Activated T-cell treated with anti-CD3 and anti-CD28 coated beads, Interleukin-2, amount 50 U/mL, for 24 hours (primary cell): ENCODE results near the gene HYDIN.
"Not testable (repeated sequence)": the region's sequence is repeated elsewhere in the genome, so short reads cannot be mapped to it uniquely, and the experiment has no call there.

ENCODE experiments used
- DNase-seq: peaks from one replicate; pipeline ENCODE4 v3.0.0-alpha.2; 2020
- H3K27ac Mint-ChIP-seq: 2 replicates; pipeline ENCODE4 v1.8.0; 2020; ENCODE audit warnings: mild to moderate bottlenecking, mixed read lengths
- H3K27me3 Mint-ChIP-seq: 2 replicates; pipeline ENCODE4 v1.8.0; 2020; ENCODE audit warnings: mixed read lengths
- H3K36me3 Mint-ChIP-seq: 2 replicates; pipeline ENCODE4 v1.8.0; 2020; ENCODE audit warnings: low read depth, mixed read lengths
- H3K4me1 Mint-ChIP-seq: 2 replicates; pipeline ENCODE4 v1.8.0; 2020; ENCODE audit warnings: low read depth, mixed read lengths
- H3K4me3 Mint-ChIP-seq: 2 replicates; pipeline ENCODE4 v1.8.0; 2020; ENCODE audit warnings: mild to moderate bottlenecking, moderate library complexity, mixed read lengths
- H3K9me3 Mint-ChIP-seq: 2 replicates; pipeline ENCODE4 v1.8.0; 2020; ENCODE audit warnings: mixed read lengths

HYDIN gene

GRCh38 chr16:71105881-71106280, 124.6 kb downstream of the HYDIN start:
- H3K4me1 Mint-ChIP-seq, DNase-seq, H3K9me3 Mint-ChIP-seq, H3K27ac Mint-ChIP-seq, H3K4me3 Mint-ChIP-seq, H3K36me3 Mint-ChIP-seq, H3K27me3 Mint-ChIP-seq: not testable (repeated sequence)

GRCh38 chr16:71083573-71083972, 146.9 kb downstream of the HYDIN start:
- H3K27me3 Mint-ChIP-seq, H3K36me3 Mint-ChIP-seq, H3K4me1 Mint-ChIP-seq, H3K4me3 Mint-ChIP-seq, DNase-seq, H3K9me3 Mint-ChIP-seq, H3K27ac Mint-ChIP-seq: not testable (repeated sequence)

GRCh38 chr16:71080777-71081176, 149.7 kb downstream of the HYDIN start:
- not testable (repeated sequence) for H3K36me3 Mint-ChIP-seq, H3K27ac Mint-ChIP-seq, H3K9me3 Mint-ChIP-seq, H3K4me1 Mint-ChIP-seq, H3K27me3 Mint-ChIP-seq, H3K4me3 Mint-ChIP-seq, DNase-seq

- H3K4me3 Mint-ChIP-seq, H3K27me3 Mint-ChIP-seq, H3K36me3 Mint-ChIP-seq, DNase-seq, H3K4me1 Mint-ChIP-seq, H3K9me3 Mint-ChIP-seq, H3K27ac Mint-ChIP-seq: not testable (repeated sequence)
Observed at GRCh38 chr16:71080262-71080661, 150.3 kb downstream of the HYDIN start.

GRCh38 chr16:71070651-71071050, 159.9 kb downstream of the HYDIN start:
- not testable (repeated sequence) for H3K4me1 Mint-ChIP-seq

GRCh38 chr16:71069842-71070241, 160.7 kb downstream of the HYDIN start:
- not testable (repeated sequence) for H3K4me1 Mint-ChIP-seq, H3K27me3 Mint-ChIP-seq, H3K36me3 Mint-ChIP-seq, H3K9me3 Mint-ChIP-seq, H3K27ac Mint-ChIP-seq, H3K4me3 Mint-ChIP-seq, DNase-seq

More at GRCh38 chr16:71070651-71071050, 159.9 kb downstream of the HYDIN start:
- H3K27ac Mint-ChIP-seq, H3K9me3 Mint-ChIP-seq, H3K4me3 Mint-ChIP-seq, DNase-seq, H3K36me3 Mint-ChIP-seq, H3K27me3 Mint-ChIP-seq: not testable (repeated sequence)

GRCh38 chr16:71053897-71054609, 176.5 kb downstream of the HYDIN start:
- H3K27me3 Mint-ChIP-seq, DNase-seq, H3K4me1 Mint-ChIP-seq, H3K36me3 Mint-ChIP-seq, H3K27ac Mint-ChIP-seq, H3K4me3 Mint-ChIP-seq, H3K9me3 Mint-ChIP-seq: not testable (repeated sequence)

- H3K36me3 Mint-ChIP-seq, H3K9me3 Mint-ChIP-seq, H3K4me3 Mint-ChIP-seq, H3K27me3 Mint-ChIP-seq, H3K27ac Mint-ChIP-seq, H3K4me1 Mint-ChIP-seq, DNase-seq: not testable (repeated sequence)
Observed at GRCh38 chr16:71050307-71050706, 180.2 kb downstream of the HYDIN start.

- not testable (repeated sequence) for H3K27me3 Mint-ChIP-seq, DNase-seq, H3K4me3 Mint-ChIP-seq, H3K36me3 Mint-ChIP-seq, H3K27ac Mint-ChIP-seq, H3K9me3 Mint-ChIP-seq, H3K4me1 Mint-ChIP-seq
Observed at GRCh38 chr16:71039368-71040111, 191.0 kb downstream of the HYDIN start.

- H3K36me3 Mint-ChIP-seq, H3K4me3 Mint-ChIP-seq, H3K27ac Mint-ChIP-seq, DNase-seq, H3K4me1 Mint-ChIP-seq, H3K9me3 Mint-ChIP-seq, H3K27me3 Mint-ChIP-seq: not testable (repeated sequence)
Observed at GRCh38 chr16:71038421-71038820, 192.1 kb downstream of the HYDIN start.

- not testable (repeated sequence) for DNase-seq, H3K27me3 Mint-ChIP-seq, H3K4me3 Mint-ChIP-seq, H3K4me1 Mint-ChIP-seq, H3K27ac Mint-ChIP-seq, H3K9me3 Mint-ChIP-seq, H3K36me3 Mint-ChIP-seq
Observed at GRCh38 chr16:71037987-71038386, 192.5 kb downstream of the HYDIN start.

GRCh38 chr16:71028032-71028727, 202.3 kb downstream of the HYDIN start:
- H3K27ac Mint-ChIP-seq, H3K9me3 Mint-ChIP-seq, H3K36me3 Mint-ChIP-seq, DNase-seq, H3K4me3 Mint-ChIP-seq, H3K4me1 Mint-ChIP-seq, H3K27me3 Mint-ChIP-seq: not testable (repeated sequence)

GRCh38 chr16:71027511-71027910, 203.0 kb downstream of the HYDIN start:
- DNase-seq, H3K27ac Mint-ChIP-seq, H3K4me3 Mint-ChIP-seq, H3K9me3 Mint-ChIP-seq, H3K4me1 Mint-ChIP-seq, H3K36me3 Mint-ChIP-seq, H3K27me3 Mint-ChIP-seq: not testable (repeated sequence)

GRCh38 chr16:71023851-71024439, 206.6 kb downstream of the HYDIN start:
- H3K36me3 Mint-ChIP-seq, H3K9me3 Mint-ChIP-seq, H3K27me3 Mint-ChIP-seq, H3K4me1 Mint-ChIP-seq, DNase-seq, H3K4me3 Mint-ChIP-seq, H3K27ac Mint-ChIP-seq: not testable (repeated sequence)
